HEK293T (cell line): ENCODE data around the gene ST3GAL6.

ENCODE experiments used
- ARNT ChIP-seq: fragments of 450-650 bp; IDR thresholded peaks from 2 replicates; pipeline ENCODE4 v1.6.1; 2017; ENCODE audit warnings: mild to moderate bottlenecking
- BHLHE40 ChIP-seq: fragments of 450-650 bp; IDR thresholded peaks from 2 replicates; pipeline ENCODE4 v1.6.1; 2016; ENCODE audit warnings: mild to moderate bottlenecking, moderate library complexity, borderline replicate concordance
- CTBP1 ChIP-seq: fragments of 450-650 bp; IDR thresholded peaks from 2 replicates; pipeline ENCODE4 v1.6.1; 2016; ENCODE audit warnings: borderline replicate concordance
- ELF4 ChIP-seq: fragments of 450-650 bp; IDR thresholded peaks from 2 replicates; pipeline ENCODE4 v1.6.1; 2017; ENCODE audit warnings: antibody characterized with exemption
- FOXA1 ChIP-seq: fragments of 450-650 bp; IDR thresholded peaks from 2 replicates; pipeline ENCODE4 v1.6.1; 2016; ENCODE audit warnings: mild to moderate bottlenecking
- FOXK2 ChIP-seq: fragments of 450-650 bp; IDR thresholded peaks from 2 replicates; pipeline ENCODE4 v1.6.1; 2016; ENCODE audit warnings: mild to moderate bottlenecking
- FOXM1 ChIP-seq: fragments of 450-650 bp; IDR thresholded peaks from 2 replicates; pipeline ENCODE4 v1.6.1; 2017; ENCODE audit warnings: mild to moderate bottlenecking, borderline replicate concordance
- L3MBTL2 ChIP-seq: fragments of 450-650 bp; conservative IDR thresholded peaks from 2 replicates; pipeline ENCODE4 v1.6.1; 2016; ENCODE audit warnings: mild to moderate bottlenecking
- LEF1 ChIP-seq: fragments of 450-650 bp; IDR thresholded peaks from 2 replicates; pipeline ENCODE4 v1.6.1; 2017; ENCODE audit warnings: mild to moderate bottlenecking, borderline replicate concordance
- NFRKB ChIP-seq: fragments of 450-650 bp; IDR thresholded peaks from 2 replicates; pipeline ENCODE4 v1.6.1; 2016; ENCODE audit warnings: mild to moderate bottlenecking, moderate library complexity
- SP1 ChIP-seq: fragments of 450-650 bp; IDR thresholded peaks from 2 replicates; pipeline ENCODE4 v1.6.1; 2017
- SUZ12 ChIP-seq: fragments of 450-650 bp; IDR thresholded peaks from 2 replicates; pipeline ENCODE4 v1.6.1; 2016; ENCODE audit warnings: mild to moderate bottlenecking
- TARDBP ChIP-seq: fragments of 450-650 bp; IDR thresholded peaks from 2 replicates; pipeline ENCODE4 v1.6.1; 2016
- ZNF384 ChIP-seq: fragments of 450-650 bp; IDR thresholded peaks from 2 replicates; pipeline ENCODE4 v1.6.1; 2016

- TF ChIP-seq SP1 (no peak), FOXA1 (no peak), ZNF384 (no peak), BHLHE40 (no peak), TARDBP (no peak), NFRKB (no peak), ELF4 (no peak), CTBP1 (no peak), FOXM1 (no peak), LEF1 (no peak), ARNT (no peak), SUZ12 (no peak), FOXK2 (no peak), L3MBTL2 (no peak)
Observed at GRCh38 chr3:98809557-98809956, 46.4 kb downstream of the ST3GAL6 start.
